Chondrocyte (in vitro differentiated cells): ENCODE data around the gene DDX5. TPM values are rescaled to one million over a fixed set of nuclear protein-coding genes. Genes with fewer than 3 reads are reported as not detected.

Experiments
- DNase-seq: peaks from one replicate; pipeline ENCODE4 v3.0.0; 2021; ENCODE audit warnings: mixed read lengths, low spot score
- H3K27ac Mint-ChIP-seq: one replicate; pipeline ENCODE4 v1.8.0; 2021; ENCODE audit warnings: mild to moderate bottlenecking, moderate library complexity, mixed read lengths; ENCODE audit not compliant: unreplicated experiment
- H3K27me3 Mint-ChIP-seq: 2 replicates; pipeline ENCODE4 v1.8.0; 2021; ENCODE audit warnings: low read depth, mixed read lengths
- H3K36me3 Mint-ChIP-seq: 2 replicates; pipeline ENCODE4 v1.8.0; 2021; ENCODE audit warnings: low read depth, mixed read lengths
- H3K4me1 Mint-ChIP-seq: 2 replicates; pipeline ENCODE4 v1.8.0; 2021; ENCODE audit warnings: low read depth, mild to moderate bottlenecking, mixed read lengths
- H3K4me3 Mint-ChIP-seq: one replicate; pipeline ENCODE4 v1.8.0; 2021; ENCODE audit warnings: mild to moderate bottlenecking, moderate library complexity, mixed read lengths; ENCODE audit not compliant: unreplicated experiment
- H3K9me3 Mint-ChIP-seq: 2 replicates; pipeline ENCODE4 v1.8.0; 2021; ENCODE audit warnings: low read depth, mixed read lengths
- CTCF ChIP-seq: fragments of 200-600 bp; sonication (generic); IDR thresholded peaks from 2 replicates; pipeline ENCODE4 v1.5.0; 2021; ENCODE audit warnings: antibody characterized with exemption, mild to moderate bottlenecking, moderate library complexity
- microRNA-seq: library from miRNA; unstranded; fragments of <30 nt; microRNA quantifications from one replicate; pipeline ENCODE4 v1.2.0, GENCODE V29; 2020; ENCODE audit warnings: borderline number of aligned reads
- total RNA-seq: library from RNA; stranded (reverse); gene quantifications from 3 replicates; pipeline ENCODE4 v1.2.1, GENCODE V29; 2021

Gene DDX5
- total RNA-seq, 1 donor from 2014 or later = 611 TPM

- no peak overlapping the region for H3K4me3 Mint-ChIP-seq
- peaks cover 12% of the 10 kb centered on the region for H3K4me1 Mint-ChIP-seq
- H3K9me3 Mint-ChIP-seq = no peaks in the 10 kb centered on the region
- peaks cover 2% of the 10 kb centered on the region for H3K27me3 Mint-ChIP-seq
- TF ChIP-seq CTCF = no peak
- no peaks in the 10 kb centered on the region for H3K36me3 Mint-ChIP-seq
- no peak overlapping the region for H3K27ac Mint-ChIP-seq
- DNase-seq = no peak
Measured at GRCh38 chr17:64455993-64456885, 49.9 kb downstream of the DDX5 start.

GRCh38 chr17:64449545-64449944, 56.5 kb downstream of the DDX5 start:
- no peak for DNase-seq

GRCh38 chr17:64448665-64449512, 57.2 kb downstream of the DDX5 start, which contains the start of gene MILR1:
MILR1 (plus strand) TSS chr17:64449115; CDS start chr17:64449169, 54 bp downstream.
- no peak for DNase-seq
- no peak for TF ChIP-seq CTCF
- H3K27me3 Mint-ChIP-seq = peaks cover 4% of the 10 kb centered on the region
- H3K36me3 Mint-ChIP-seq = no peaks in the 10 kb centered on the region
- peak within 1 kb of the TSS; percentile 67 for H3K27ac Mint-ChIP-seq
- peaks cover 6% of the 10 kb centered on the region for H3K4me1 Mint-ChIP-seq
- no peak within 1 kb of the TSS for H3K4me3 Mint-ChIP-seq
- no peaks in the 10 kb centered on the region for H3K9me3 Mint-ChIP-seq

More at GRCh38 chr17:64449545-64449944, 56.5 kb downstream of the DDX5 start:
- Mint-ChIP-seq H3K4me3 (no peak overlapping the region), H3K4me1 (peaks cover 6% of the 10 kb centered on the region), H3K27ac (no peak overlapping the region), H3K27me3 (peaks cover 4% of the 10 kb centered on the region), H3K9me3 (no peaks in the 10 kb centered on the region), H3K36me3 (no peaks in the 10 kb centered on the region)
- no peak for TF ChIP-seq CTCF

Small RNA genes within 50 kb of the gene (microRNA-seq; reads per million reads assigned to microRNA genes)
- gene MIR3064 (3.9 reads per million), gene MIR5047 (not detected)

Other genes starting within 250 kb of the DDX5 start
- 45.3 to 119 TPM (median 47.3 TPM) in 3 replicates for gene TEX2, start 243.0 kb downstream of the DDX5 start, total RNA-seq
- 0.15 to 0.34 TPM in 2 of 3 replicates, not detected in the other for gene PECAM1, start 115.4 kb downstream of the DDX5 start, total RNA-seq
- gene MILR1, start 57.2 kb downstream of the DDX5 start, total RNA-seq = not detected in 3 replicates
- 10.3 to 13.1 TPM (median 11.7 TPM) in 3 replicates for gene POLG2, start 9.2 kb downstream of the DDX5 start, total RNA-seq
- gene CEP95, start 688 bp upstream of the DDX5 start, total RNA-seq = 29.2 to 34.0 TPM (median 29.6 TPM) in 3 replicates
- gene SMURF2, start 156.0 kb upstream of the DDX5 start, total RNA-seq = 33.4 to 41.0 TPM (median 36.2 TPM) in 3 replicates